Activated CD4-positive, CD25-positive, alpha-beta regulatory T cell treated with anti-CD3 and anti-CD28 coated beads, Interleukin-2, amount 50 U/mL, for 72 hours (primary cell): ENCODE results near the gene SRGAP1.

Experiments
- DNase-seq: peaks from one replicate; pipeline ENCODE4 v3.0.0; 2021

The SRGAP1 gene

GRCh38 chr12:63844391-63845341, at the start of gene SRGAP1:
Gene SRGAP1 (plus strand): TSS chr12:63844700. CDS start chr12:63844817, 117 bp downstream.
- DNase-seq, result no peak

- DNase-seq, result no peak
Measured at GRCh38 chr12:63795032-63795687, 49.3 kb upstream of the SRGAP1 start.

GRCh38 chr12:63795944-63796343, 48.6 kb upstream of the SRGAP1 start:
- no peak for DNase-seq

GRCh38 chr12:63802012-63802608, 42.4 kb upstream of the SRGAP1 start:
- no peak for DNase-seq

GRCh38 chr12:63804746-63805145, 39.8 kb upstream of the SRGAP1 start:
- no peak for DNase-seq

GRCh38 chr12:63805704-63806672, 38.5 kb upstream of the SRGAP1 start:
- no peak for DNase-seq

GRCh38 chr12:63808631-63809030, 35.9 kb upstream of the SRGAP1 start:
- DNase-seq, result no peak

GRCh38 chr12:63809566-63809965, 34.9 kb upstream of the SRGAP1 start:
- no peak for DNase-seq

- DNase-seq, result no peak
Measured at GRCh38 chr12:63811334-63811733, 33.2 kb upstream of the SRGAP1 start.

GRCh38 chr12:63811755-63812154, 32.7 kb upstream of the SRGAP1 start:
- no peak for DNase-seq

- DNase-seq, result no peak
Measured at GRCh38 chr12:63814146-63814772, 30.2 kb upstream of the SRGAP1 start.

GRCh38 chr12:63815482-63815852, 29.0 kb upstream of the SRGAP1 start:
- DNase-seq, result no peak

- no peak for DNase-seq
Measured at GRCh38 chr12:63816031-63816430, 28.5 kb upstream of the SRGAP1 start.

- no peak for DNase-seq
Measured at GRCh38 chr12:63820427-63820826, 24.1 kb upstream of the SRGAP1 start.

GRCh38 chr12:63821781-63822251, 22.7 kb upstream of the SRGAP1 start:
- no peak for DNase-seq

GRCh38 chr12:63822352-63822751, 22.1 kb upstream of the SRGAP1 start:
- no peak for DNase-seq

GRCh38 chr12:63823040-63823439, 21.5 kb upstream of the SRGAP1 start:
- DNase-seq, result no peak

- DNase-seq, result no peak
Measured at GRCh38 chr12:63826006-63826585, 18.4 kb upstream of the SRGAP1 start.

- DNase-seq, result no peak
Measured at GRCh38 chr12:63828867-63829266, 15.6 kb upstream of the SRGAP1 start.

GRCh38 chr12:63836046-63836445, 8.5 kb upstream of the SRGAP1 start:
- no peak for DNase-seq

GRCh38 chr12:63836936-63837335, 7.6 kb upstream of the SRGAP1 start:
- no peak for DNase-seq

GRCh38 chr12:63838411-63838810, 6.1 kb upstream of the SRGAP1 start:
- no peak for DNase-seq
